Stimulated activated CD8-positive, alpha-beta memory T cell treated with anti-CD3 and anti-CD28 coated beads, Interleukin-12 subunit alpha, Interleukin-12 subunit beta, amount 100 ng/mL, for 24 hours (primary cell): ENCODE measurements around the gene CASP5.

Experiments
- DNase-seq: peaks from one replicate; pipeline ENCODE4 v3.0.0-alpha.2; 2020; ENCODE audit errors: extremely low read depth

CASP5 gene

GRCh38 chr11:104967534-104968354 lies 55.2 kb downstream of the CASP5 start:
- DNase-seq = no peak

DNA sequence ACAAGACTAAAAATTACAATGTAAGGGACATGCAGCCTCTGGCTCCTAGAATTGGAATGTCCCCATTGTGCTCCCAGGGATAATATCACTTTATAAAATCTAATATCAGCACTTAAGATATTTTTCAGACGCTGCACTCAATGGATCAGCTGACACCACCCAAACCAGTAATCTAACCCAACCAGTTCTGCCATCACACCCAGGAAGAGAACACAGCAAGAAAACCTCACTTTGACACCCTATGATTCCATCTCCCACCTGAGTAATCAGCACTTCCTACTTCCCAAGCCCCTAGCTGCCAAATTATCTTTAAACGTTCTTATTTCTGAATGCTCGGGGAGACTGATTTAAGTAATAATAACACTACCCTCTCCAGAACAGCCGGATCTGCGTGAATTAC lies 57.2 kb downstream of the CASP5 start:
- DNase-seq = no peak

DNA sequence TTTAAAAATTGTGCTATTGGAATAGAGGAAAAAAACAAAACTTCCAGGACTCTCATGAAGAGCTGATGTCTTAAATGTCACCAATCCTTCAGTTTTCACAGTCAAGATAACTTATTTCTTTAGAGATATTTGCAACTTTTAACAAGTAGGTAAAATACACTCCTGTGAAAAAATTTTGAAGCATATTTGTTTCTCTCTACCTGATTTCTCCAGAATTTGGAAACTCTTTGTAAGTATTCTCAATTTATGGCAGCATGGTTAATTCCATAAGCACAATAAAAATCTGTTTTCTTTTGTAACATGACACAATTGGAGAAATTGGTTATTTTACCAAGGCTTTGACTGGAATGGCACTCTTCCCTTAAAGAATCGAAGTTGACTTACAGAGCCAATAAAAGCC lies 58.7 kb downstream of the CASP5 start:
- no peak for DNase-seq

DNA sequence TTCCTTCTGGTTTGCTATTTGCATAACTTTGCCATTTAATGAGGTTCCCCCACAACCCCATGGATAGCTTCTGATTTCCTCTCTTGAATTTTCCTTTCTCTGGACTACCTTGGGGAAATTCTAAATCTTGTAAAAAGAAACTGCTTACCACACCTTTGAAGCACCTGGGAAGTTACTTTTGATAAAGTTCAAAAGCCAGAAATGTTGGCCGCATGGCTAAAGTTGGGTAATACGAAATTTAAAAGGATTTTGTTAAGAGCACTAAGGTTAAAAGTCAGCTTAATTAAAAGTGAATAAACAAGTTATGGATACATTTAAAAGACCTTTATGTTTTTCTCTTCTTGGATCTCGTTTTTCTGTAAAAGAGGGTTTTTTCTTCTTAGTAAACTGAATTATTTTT lies 60.1 kb downstream of the CASP5 start:
- DNase-seq = no peak

GRCh38 chr11:104957280-104957679 lies 65.7 kb downstream of the CASP5 start:
- DNase-seq = no peak

GRCh38 chr11:104956528-104956927 lies 66.4 kb downstream of the CASP5 start:
- no peak for DNase-seq

GRCh38 chr11:104946907-104947306 lies 76.1 kb downstream of the CASP5 start:
- DNase-seq = no peak
